PFSK-1 (cell line): ENCODE data around the gene ATP8B1.

Source experiments
- FOXP2 ChIP-seq: optimal IDR thresholded peaks from 2 replicates; pipeline ENCODE3; 2011; ENCODE audit warnings: borderline replicate concordance, control low read depth, inconsistent platforms; ENCODE audit not compliant: insufficient read depth; ENCODE audit errors: extremely low read length, extremely low read depth
- POLR2AphosphoS5 ChIP-seq: IDR thresholded peaks from 2 replicates; pipeline ENCODE4 v1.6.1; 2012; ENCODE audit warnings: low read depth, mild to moderate bottlenecking, control low read depth, low read length, moderate library complexity
- REST ChIP-seq, 2 experiments: IDR thresholded peaks; 2 replicates each; pipeline versions ENCODE4 v1.6.1 to v1.8.0; 2011 to 2012; ENCODE audit warnings: low read depth in 2 of 2, low read length in 2 of 2, control low read depth in 1 of 2, inconsistent platforms in 1 of 2, mild to moderate bottlenecking in 1 of 2, moderate library complexity in 1 of 2; ENCODE audit not compliant: insufficient read depth in 1 of 2
- SIN3A ChIP-seq: IDR thresholded peaks from 2 replicates; pipeline ENCODE4 v1.6.1; 2012; ENCODE audit warnings: mild to moderate bottlenecking, low read length, moderate library complexity, borderline replicate concordance; ENCODE audit not compliant: insufficient read depth
- TAF1 ChIP-seq: IDR thresholded peaks from 2 replicates; pipeline ENCODE4 v1.6.1; 2012; ENCODE audit warnings: low read length, control low read depth, borderline replicate concordance; ENCODE audit not compliant: insufficient read depth

The ATP8B1 gene

DNA sequence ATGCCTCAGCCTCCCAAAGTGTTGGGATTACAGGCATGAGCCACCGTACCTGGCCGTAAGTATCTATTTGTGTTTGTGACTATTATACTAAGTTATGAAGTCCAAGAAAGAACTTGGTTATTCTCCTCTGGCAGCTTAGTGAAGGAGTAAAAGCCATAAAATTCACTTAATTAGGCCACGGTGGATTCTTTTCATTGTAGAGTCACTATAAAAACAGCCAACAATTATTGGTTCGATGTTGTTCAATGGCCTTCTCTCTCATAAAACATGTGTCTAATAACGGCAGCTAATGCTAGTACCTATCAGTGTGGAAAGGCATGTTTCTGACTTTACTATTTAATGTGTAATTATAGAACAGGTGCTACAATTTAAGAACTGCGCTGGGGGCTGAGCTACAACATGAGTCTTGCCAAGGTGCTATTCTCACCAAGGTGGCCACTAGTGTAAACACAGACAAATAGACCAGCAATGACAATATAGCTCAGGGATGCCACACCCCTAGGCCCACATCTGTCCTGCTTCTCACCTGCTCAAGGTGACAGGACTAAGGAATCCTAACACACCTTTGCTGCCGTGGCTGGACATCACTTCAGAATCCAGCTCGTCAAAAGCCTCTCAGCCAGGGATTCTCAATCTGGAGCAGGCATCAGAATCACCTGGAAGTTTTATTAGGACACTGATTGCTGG, 17.2 kb downstream of the ATP8B1 start:
- no peak for TF ChIP-seq POLR2AphosphoS5
- TF ChIP-seq SIN3A: no peak
- TF ChIP-seq TAF1: no peak
- TF ChIP-seq FOXP2: no peak
- no peak for TF ChIP-seq REST (IDR thresholded peaks at IDR 0.05; ENCODE audit: insufficient read depth in 1 of 2, low read depth in 2 of 2, low read length in 2 of 2)

DNA sequence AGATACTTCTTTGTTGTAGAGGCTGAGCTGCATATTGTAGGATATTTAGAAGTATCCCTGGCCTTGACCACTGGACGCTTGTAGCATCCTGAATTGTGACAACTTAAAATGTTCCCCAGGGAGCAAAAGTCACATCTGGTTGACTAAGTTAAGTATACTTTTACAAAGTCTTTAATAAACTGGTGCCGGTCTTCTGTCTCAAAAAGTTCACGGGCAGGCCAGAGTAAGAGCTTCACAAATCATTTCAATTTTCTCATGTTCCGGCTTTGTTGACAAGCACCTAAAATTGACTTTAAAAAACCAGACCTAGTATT, 18.4 kb downstream of the ATP8B1 start:
- TF ChIP-seq FOXP2: no peak
- TF ChIP-seq REST (IDR thresholded peaks at IDR 0.05; ENCODE audit: insufficient read depth in 1 of 2, low read depth in 2 of 2, low read length in 2 of 2): no peak
- TF ChIP-seq TAF1: no peak
- no peak for TF ChIP-seq POLR2AphosphoS5
- no peak for TF ChIP-seq SIN3A

DNA sequence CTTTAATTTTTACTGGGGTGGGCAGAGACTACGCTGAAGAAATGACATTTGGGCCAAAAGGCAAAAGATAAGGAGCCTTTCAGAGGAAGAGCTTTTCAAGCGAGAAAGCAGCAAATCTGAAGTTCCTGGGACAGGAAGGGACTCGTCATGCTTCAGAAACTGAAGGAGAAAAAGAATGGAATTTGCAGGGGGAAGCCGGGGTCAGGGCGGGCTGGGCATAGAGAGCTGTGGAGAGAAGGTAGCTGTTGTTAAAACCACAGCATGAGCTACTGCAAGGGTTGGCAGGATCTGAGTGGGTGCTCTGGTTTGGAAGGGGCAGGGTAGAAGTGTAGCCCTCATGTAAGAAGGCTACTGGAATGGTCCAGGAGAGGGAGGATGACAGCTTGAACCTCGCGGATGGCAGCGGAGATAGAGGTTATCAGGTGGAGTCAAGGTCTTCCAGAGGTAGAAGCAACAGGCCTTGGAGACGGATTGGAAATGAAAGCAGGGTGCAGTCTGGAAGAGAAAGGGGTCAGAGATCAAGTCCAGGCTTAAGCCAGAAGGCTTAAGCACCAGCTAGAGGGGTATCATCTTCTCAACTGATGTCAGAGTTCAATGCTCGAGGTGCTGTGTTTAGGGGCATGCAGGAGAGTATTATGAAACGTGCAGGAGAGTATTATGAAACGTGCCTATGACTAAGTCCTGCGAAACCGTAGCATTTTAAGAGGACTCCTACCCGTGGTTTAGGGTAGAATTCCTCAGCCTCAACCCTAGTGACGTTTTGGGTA, 18.9 kb downstream of the ATP8B1 start:
- TF ChIP-seq FOXP2 (no peak), SIN3A (no peak), POLR2AphosphoS5 (no peak), REST (IDR thresholded peaks at IDR 0.05; ENCODE audit: insufficient read depth in 1 of 2, low read depth in 2 of 2, low read length in 2 of 2) (no peak), TAF1 (no peak)

GRCh38 chr18:57782049-57782448, 21.1 kb downstream of the ATP8B1 start:
- TF ChIP-seq POLR2AphosphoS5: no peak
- TF ChIP-seq SIN3A: no peak
- TF ChIP-seq REST (IDR thresholded peaks at IDR 0.05; ENCODE audit: insufficient read depth in 1 of 2, low read depth in 2 of 2, low read length in 2 of 2): no peak
- no peak for TF ChIP-seq FOXP2
- TF ChIP-seq TAF1: no peak
